Measurements from ENCODE around the gene ACTL10. TPM values are rescaled to one million over a fixed set of nuclear protein-coding genes. Genes with fewer than 3 reads are reported as not detected.
"Not testable (repeated sequence)": the region's sequence is repeated elsewhere in the genome, so short reads cannot be mapped to it uniquely, and the experiment has no call there.

ACTL10 gene
- total RNA-seq, 1 donor from 2014 or later, result 2.2 TPM

GRCh38 chr20:33629533-33629932 is 37.2 kb upstream of the ACTL10 start:
- TF ChIP-seq CTCF (conservative IDR thresholded peaks at IDR 0.05; ENCODE audit: low read depth, low read length), result no peak
- H3K4me3 ChIP-seq (ENCODE audit: low read depth, low read length), result no peak overlapping the region
- DNase-seq (ENCODE audit: low read depth), result no peak

- no peak for DNase-seq (ENCODE audit: low read depth)
- no peak overlapping the region for H3K4me3 ChIP-seq (ENCODE audit: low read depth, low read length)
- TF ChIP-seq CTCF (conservative IDR thresholded peaks at IDR 0.05; ENCODE audit: low read depth, low read length), result no peak
Measured at GRCh38 chr20:33629979-33630378, 36.8 kb upstream of the ACTL10 start.

- TF ChIP-seq CTCF (conservative IDR thresholded peaks at IDR 0.05; ENCODE audit: low read depth, low read length), result no peak
- no peak for DNase-seq (ENCODE audit: low read depth)
Measured at GRCh38 chr20:33630507-33630906, 36.2 kb upstream of the ACTL10 start.

GRCh38 chr20:33631910-33632309 is 34.8 kb upstream of the ACTL10 start:
- not testable (repeated sequence) for H3K4me3 ChIP-seq (ENCODE audit: low read depth, low read length); DNase-seq (ENCODE audit: low read depth)

More at GRCh38 chr20:33630507-33630906, 36.2 kb upstream of the ACTL10 start:
- H3K4me3 ChIP-seq (ENCODE audit: low read depth, low read length), result no peak overlapping the region

- no peak overlapping the region for H3K4me3 ChIP-seq (ENCODE audit: low read depth, low read length)
- TF ChIP-seq CTCF (conservative IDR thresholded peaks at IDR 0.05; ENCODE audit: low read depth, low read length), result no peak
Measured at GRCh38 chr20:33635341-33635740, 31.4 kb upstream of the ACTL10 start.

GRCh38 chr20:33636776-33637175 is 30.0 kb upstream of the ACTL10 start:
- no peak for DNase-seq (ENCODE audit: low read depth)
- no peak for TF ChIP-seq CTCF (conservative IDR thresholded peaks at IDR 0.05; ENCODE audit: low read depth, low read length)
- H3K4me3 ChIP-seq (ENCODE audit: low read depth, low read length), result no peak overlapping the region

More at GRCh38 chr20:33635341-33635740, 31.4 kb upstream of the ACTL10 start:
- DNase-seq (ENCODE audit: low read depth), result no peak

- TF ChIP-seq CTCF (conservative IDR thresholded peaks at IDR 0.05; ENCODE audit: low read depth, low read length), result no peak
- DNase-seq (ENCODE audit: low read depth), result no peak
- H3K4me3 ChIP-seq (ENCODE audit: low read depth, low read length), result no peak overlapping the region
Measured at GRCh38 chr20:33640287-33640686, 26.5 kb upstream of the ACTL10 start.

All from epithelial cell of proximal tubule (primary cell).